NCI-H460 (cell line): ENCODE measurements around the gene CCNA2. TPM values are rescaled to one million over a fixed set of nuclear protein-coding genes. Genes with fewer than 3 reads are reported as not detected.
A peak's percentile ranks its signal among the peaks of the same experiment; 100 is the strongest.

Source experiments
- DNase-seq: peaks from one replicate; pipeline ENCODE4 v3.0.0-alpha.2; 2016; ENCODE audit warnings: low read depth; ENCODE audit errors: extremely low read depth
- total RNA-seq: library from RNA; depleted of rRNA; stranded (reverse); fragments of >200 nt; shearing (Covaris generic); gene quantifications from 2 replicates; pipeline ENCODE4 v1.2.3, GENCODE V29; 2014

CCNA2 gene
- total RNA-seq, 1 experiment from 2014 or later = 58.1 TPM

- DNase-seq = no peak
These were observed 12.6 kb downstream of the CCNA2 start for GRCh38 chr4:121811122-121811521.

GRCh38 chr4:121806411-121806810 is 17.3 kb downstream of the CCNA2 start:
- no peak for DNase-seq

GRCh38 chr4:121801715-121802075 is 22.0 kb downstream of the CCNA2 start:
- DNase-seq = no peak

- peak; percentile 87 for DNase-seq
These were observed 22.5 kb downstream of the CCNA2 start, which contains the start of gene EXOSC9 for GRCh38 chr4:121800961-121801714. TSS of gene EXOSC9 (plus strand) at chr4:121801323. CDS start at chr4:121801425, 102 bp downstream.

GRCh38 chr4:121800638-121800960 is 23.1 kb downstream of the CCNA2 start:
- DNase-seq = no peak

- no peak for DNase-seq
These were observed 23.7 kb downstream of the CCNA2 start for GRCh38 chr4:121799867-121800501.

- no peak for DNase-seq
These were observed 24.4 kb downstream of the CCNA2 start for GRCh38 chr4:121799208-121799823.

- DNase-seq = no peak
These were observed 27.4 kb downstream of the CCNA2 start for GRCh38 chr4:121796283-121796682.

- DNase-seq = no peak
These were observed 29.0 kb downstream of the CCNA2 start for GRCh38 chr4:121794505-121795188.

- DNase-seq = no peak
These were observed 30.7 kb downstream of the CCNA2 start for GRCh38 chr4:121792966-121793365.

- no peak for DNase-seq
These were observed 32.2 kb downstream of the CCNA2 start for GRCh38 chr4:121791481-121791880.

- no peak for DNase-seq
These were observed 32.7 kb downstream of the CCNA2 start for GRCh38 chr4:121790976-121791375.

- no peak for DNase-seq
These were observed 33.5 kb downstream of the CCNA2 start for GRCh38 chr4:121789960-121790829.

GRCh38 chr4:121789455-121789854 is 34.2 kb downstream of the CCNA2 start:
- no peak for DNase-seq

GRCh38 chr4:121788896-121789295 is 34.8 kb downstream of the CCNA2 start:
- no peak for DNase-seq

GRCh38 chr4:121786221-121786620 is 37.5 kb downstream of the CCNA2 start:
- no peak for DNase-seq

GRCh38 chr4:121785479-121785878 is 38.2 kb downstream of the CCNA2 start:
- no peak for DNase-seq

GRCh38 chr4:121784975-121785374 is 38.7 kb downstream of the CCNA2 start:
- DNase-seq = peak; percentile 19

GRCh38 chr4:121784401-121784800 is 39.3 kb downstream of the CCNA2 start:
- no peak for DNase-seq

GRCh38 chr4:121783210-121783609 is 40.5 kb downstream of the CCNA2 start:
- DNase-seq = no peak
